GM12878 (cell line): ENCODE results near the gene ZFP3. TPM values are rescaled to one million over a fixed set of nuclear protein-coding genes. Genes with fewer than 3 reads are reported as not detected.

Source experiments
- ATAC-seq: fragments of 200-7000 bp; cut with Tn5 transposase; 3 replicates; pipeline ENCODE4 v1.9.1; 2020; ENCODE audit warnings: mild to moderate bottlenecking, moderate library complexity
- BruUV-seq: library from RNA; stranded (reverse); fragments of 400-500 nt; replicated peaks from 2 replicates; lab custom pipeline; 2021; lab: Mats Ljungman, UMichigan
- CTCF ChIA-PET: fragments of 300-600 bp; sonication (Branson Sonifier 250); formaldehyde crosslinking; extraction: SDS; loops from one replicate; lab custom pipeline; 2021; ENCODE audit warnings: inconsistent platforms; lab: Yijun Ruan, JAX
- POLR2A ChIA-PET: fragments of 350-600 bp; formaldehyde crosslinking; extraction: SDS; loops from one replicate; lab custom pipeline; 2021; ENCODE audit warnings: inconsistent platforms; lab: Charles Lee
- RAD21 ChIA-PET: fragments of 300-600 bp; sonication (Branson Sonifier 250); formaldehyde crosslinking; loops from one replicate; lab custom pipeline; 2023; ENCODE audit warnings: antibody characterized with exemption; ENCODE audit not compliant: unreplicated experiment; lab: Charles Lee
- SMC1A ChIA-PET: fragments of 300-600 bp; sonication (Branson Sonifier 250); formaldehyde crosslinking; loops from one replicate; lab custom pipeline; 2023; ENCODE audit not compliant: unreplicated experiment, uncharacterized antibody; lab: Charles Lee
- DNase-seq: peaks from one replicate; pipeline ENCODE4 v3.0.0-alpha.2; 2011; ENCODE audit warnings: low read depth, low spot score
- FAIRE-seq: peaks from 3 replicates; lab custom pipeline; 2011; peaks lifted over from hg19 to GRCh38; lab: Jason Lieb, UNC
- H2AFZ ChIP-seq: 2 replicates; pipeline ENCODE4 v1.6.0; 2011; ENCODE audit warnings: low read depth, low read length, control low read depth; ENCODE audit not compliant: control insufficient read depth
- H3K27ac ChIP-seq: 2 replicates; pipeline ENCODE4 v1.5.1; 2011; ENCODE audit warnings: control low read depth; ENCODE audit not compliant: control insufficient read depth, insufficient read depth
- H3K27me3 ChIP-seq, 2 experiments: replicated peaks in 1 of 2; 2 replicates each; pipeline versions ENCODE4 v1.6.0 to v1.6.1; 2011; ENCODE audit warnings: low read length in 1 of 2; ENCODE audit not compliant: control insufficient read depth in 2 of 2, insufficient read depth in 2 of 2
- H3K36me3 ChIP-seq, 2 experiments: 2 replicates each; pipeline ENCODE4 v1.5.1; 2011; ENCODE audit warnings: low read length in 1 of 2; ENCODE audit not compliant: control insufficient read depth in 2 of 2, insufficient read depth in 2 of 2
- H3K4me1 ChIP-seq: 2 replicates; pipeline ENCODE4 v1.6.1; 2011; ENCODE audit warnings: mild to moderate bottlenecking, low read length, moderate library complexity, mixed read lengths; ENCODE audit not compliant: control insufficient read depth, insufficient read depth
- H3K4me2 ChIP-seq: 2 replicates; pipeline ENCODE4 v1.6.0; 2011; ENCODE audit warnings: control low read depth; ENCODE audit not compliant: control insufficient read depth, insufficient read depth
- H3K4me3 ChIP-seq: fragments of 200-600 bp; sonication (generic); 2 replicates; pipeline ENCODE4 v1.5.1; 2016
- H3K79me2 ChIP-seq: 2 replicates; pipeline ENCODE4 v1.6.0; 2011; ENCODE audit warnings: low read length; ENCODE audit not compliant: control insufficient read depth, insufficient read depth
- H3K9ac ChIP-seq: 2 replicates; pipeline ENCODE4 v1.8.0; 2011; ENCODE audit warnings: low read length, control low read depth, mixed read lengths; ENCODE audit not compliant: control insufficient read depth, insufficient read depth
- H3K9me3 ChIP-seq: replicated peaks from 3 replicates; pipeline ENCODE4 v1.5.1; 2011; ENCODE audit warnings: mild to moderate bottlenecking, low read length; ENCODE audit not compliant: control insufficient read depth, insufficient read depth
- H4K20me1 ChIP-seq: 2 replicates; pipeline ENCODE4 v1.6.0; 2011; ENCODE audit not compliant: control insufficient read depth, insufficient read depth
- BCLAF1 ChIP-seq: fragments of 450-650 bp; IDR thresholded peaks from 2 replicates; pipeline ENCODE4 v1.6.1; 2017; ENCODE audit warnings: antibody characterized with exemption, mild to moderate bottlenecking, moderate library complexity
- ETV6 ChIP-seq, 2 experiments: fragments of 450-650 bp in 1 of 2; IDR thresholded peaks in 1 of 2; conservative IDR thresholded peaks in 1 of 2; 2 replicates each; pipeline ENCODE4 v1.6.1; 2014; ENCODE audit warnings: antibody characterized with exemption in 1 of 2, borderline replicate concordance in 1 of 2, low read depth in 1 of 2, mild to moderate bottlenecking in 1 of 2, moderate library complexity in 1 of 2
- NFXL1 ChIP-seq: fragments of 450-650 bp; IDR thresholded peaks from 2 replicates; pipeline ENCODE4 v1.6.1; 2017; ENCODE audit warnings: antibody characterized with exemption, mild to moderate bottlenecking, borderline replicate concordance
- NFYA ChIP-seq: IDR thresholded peaks from 2 replicates; pipeline ENCODE4 v1.6.1; 2011; ENCODE audit warnings: low read depth, mild to moderate bottlenecking, low read length, improper control_type of control experiment, borderline replicate concordance
- NFYB ChIP-seq: IDR thresholded peaks from 2 replicates; pipeline ENCODE4 v1.6.1; 2011; ENCODE audit warnings: low read depth, mild to moderate bottlenecking, low read length, improper control_type of control experiment, moderate library complexity; ENCODE audit not compliant: insufficient read depth
- NR2C2 ChIP-seq: IDR thresholded peaks from 2 replicates; pipeline ENCODE4 v1.6.1; 2011; ENCODE audit warnings: borderline replicate concordance, low read depth; ENCODE audit not compliant: control insufficient read depth, insufficient read length
- PKNOX1 ChIP-seq: fragments of 450-650 bp; IDR thresholded peaks from 2 replicates; pipeline ENCODE4 v1.6.1; 2016; ENCODE audit warnings: mild to moderate bottlenecking
- ZBTB4 ChIP-seq: fragments of 450-650 bp; formaldehyde crosslinking; IDR thresholded peaks from 2 replicates; pipeline ENCODE4 v1.4.0; 2022; ENCODE audit warnings: mild to moderate bottlenecking, moderate library complexity
- ZNF24 ChIP-seq: fragments of 450-650 bp; IDR thresholded peaks from 2 replicates; pipeline ENCODE4 v1.6.1; 2017; ENCODE audit warnings: antibody characterized with exemption, mild to moderate bottlenecking
- ZNF622 ChIP-seq: fragments of 450-650 bp; IDR thresholded peaks from 2 replicates; pipeline ENCODE4 v1.6.1; 2017; ENCODE audit warnings: mild to moderate bottlenecking, inconsistent platforms
- ZNF687 ChIP-seq: fragments of 450-650 bp; IDR thresholded peaks from 2 replicates; pipeline ENCODE4 v1.6.1; 2017; ENCODE audit warnings: mild to moderate bottlenecking, moderate library complexity
- WGBS: methylation state at CpG from one replicate; pipeline ENCODE4 v1.1.6; 2016; ENCODE audit warnings: low lambda C conversion rate; ENCODE audit not compliant: insufficient replicate concordance, insufficient coverage; ENCODE audit errors: missing lambda C conversion rate; 5-methylcytosine and 5-hydroxymethylcytosine counted together
- in situ Hi-C: fragments of 300-500 bp; cut with MboI; formaldehyde crosslinking; loops from 9 replicates; pipeline ENCODE4 v1.14.3; 2018; ENCODE audit warnings: mixed read lengths
- intact Hi-C: fragments of 100-400 bp; cut with micrococcal nuclease; formaldehyde crosslinking; loops from one replicate; pipeline ENCODE4 v1.14.2; 2022; ENCODE audit not compliant: unreplicated experiment
- polyA plus RNA-seq, 11 experiments: library from polyadenylated mRNA; depleted of rRNA in 4 of 11; unstranded in 6 of 11; stranded (reverse) in 5 of 11; fragments of >200 nt; fragmentation: Nextera tagmentation in 4 of 11; fragmentation: Illumina TruSeq in 1 of 11; extraction: Ambion mirVana in 4 of 11; extraction: Trizol in 1 of 11; gene quantifications; 1 replicate in 1 of 11; 2 replicates in 10 of 11; pipeline versions ENCODE4 v1.2.1 to v1.2.3, GENCODE V29; 2011 to 2016; ENCODE audit warnings: inconsistent platforms in 2 of 11, missing spikeins in 2 of 11, low read depth in 1 of 11
- total RNA-seq, 4 experiments: library from RNA; depleted of rRNA in 3 of 4; stranded (reverse); fragments of >200 nt in 3 of 4; fragmentation: Illumina TruSeq in 1 of 4; extraction: Trizol in 1 of 4; gene quantifications; 2 replicates each; pipeline versions ENCODE4 v1.2.1 to v1.2.3, GENCODE V29; 2013 to 2021

Gene ZFP3
- total and polyA plus RNA-seq, 10 of the 15 experiments (the other 5 are each of a cell fraction or from before 2014, with no cell fraction given), result 0.37 to 4.1 (median 1.6) TPM

- no peak overlapping the region for H3K9ac ChIP-seq
- no peak overlapping the region for H3K4me3 ChIP-seq
- ATAC-seq (no peak), FAIRE-seq (no peak)
- BruUV-seq, result no TSS peak
- SMC1A ChIA-PET, result no interaction called here
- 52% methylated on average over 56 of the region's 75 CpGs for WGBS
- H4K20me1 ChIP-seq, result no peaks in the 10 kb centered on the region
- H2AFZ ChIP-seq, result no peak overlapping the region
- H3K9me3 ChIP-seq, result no peaks in the 10 kb centered on the region; the same call in 1 of the 3 replicates
- H3K4me2 ChIP-seq, result no peak overlapping the region
- no peaks in the 10 kb centered on the region for H3K36me3 ChIP-seq
- H3K4me1 ChIP-seq, result no peaks in the 10 kb centered on the region
- RAD21 ChIA-PET, result no interaction called here
- POLR2A ChIA-PET, result interaction anchor here (0.5 kb wide), 1 partner anchor 14 kb away, joined by 3 read pairs; no protein-coding TSS in a partner anchor
- in situ Hi-C loops, result no loop called here
- intact Hi-C loops, result no loop called here
- CTCF ChIA-PET, result no interaction called here
- TF ChIP-seq NFXL1 (no peak), ZBTB4 (no peak), BCLAF1 (no peak), ZNF622 (no peak), ZNF687 (no peak), ETV6 (conservative IDR thresholded peaks at IDR 0.05 in 1 of 2, IDR thresholded peaks at IDR 0.05 in 1 of 2; ENCODE audit: borderline replicate concordance in 1 of 2, low read depth in 1 of 2) (no peak), NR2C2 (no peak), NFYA (no peak), PKNOX1 (no peak), ZNF24 (no peak), NFYB (no peak)
- TF ChIP-seq, all 136 proteins: peak for 0
- Histone ChIP-seq H3K79me2 (no peaks in the 10 kb centered on the region), H3K27ac (no peak overlapping the region), H3K27me3 (no peaks in the 10 kb centered on the region; a peak in 2 of 4 replicates)
- DNase-seq, result no peak
Observed at GRCh38 chr17:5122586-5123342, 44.5 kb downstream of the ZFP3 start.
